ENCODE data around the gene SLC12A5. TPM values are rescaled to one million over a fixed set of nuclear protein-coding genes. Genes with fewer than 3 reads are reported as not detected.

SLC12A5 gene
- polyA plus RNA-seq, 2 of the 4 experiments (the other 2 are of a cell fraction): 3.0 to 10.8 TPM

GRCh38 chr20:46062151-46062550 is 33.1 kb downstream of the SLC12A5 start:
- TF ChIP-seq MAFK (IDR thresholded peaks at IDR 0.05; ENCODE audit: partially characterized antibody) (no peak), PHF8 (IDR thresholded peaks at IDR 0.05; ENCODE audit: borderline replicate concordance, low read depth) (no peak), FOSL2 (IDR thresholded peaks at IDR 0.05) (no peak), FOSL2 (CRISPR knock-in tag; IDR thresholded peaks at IDR 0.05) (no peak), KDM5A (IDR thresholded peaks at IDR 0.05) (no peak), NPAS2 (CRISPR knock-in tag; IDR thresholded peaks at IDR 0.05; ENCODE audit: borderline replicate concordance) (no peak), EHF (CRISPR knock-in tag; IDR thresholded peaks at IDR 0.05) (no peak), CTCF (IDR thresholded peaks at IDR 0.05) (no peak), POLR2AphosphoS2 (conservative IDR thresholded peaks at IDR 0.05; ENCODE audit: low read length) (no peak), POLR2A (IDR thresholded peaks at IDR 0.05; ENCODE audit: low read length) (no peak), ESRRA (IDR thresholded peaks at IDR 0.05; ENCODE audit: borderline replicate concordance, low read length) (no peak), EHMT2 (IDR thresholded peaks at IDR 0.05; ENCODE audit: low read depth) (no peak), BCL3 (IDR thresholded peaks at IDR 0.05) (no peak), MAX (IDR thresholded peaks at IDR 0.05) (no peak)
- ChIA-PET POLR2A (no interaction called here), CTCF (interaction anchor here (0.7 to 2.7 kb wide), 6 partner anchors 24 to 285 kb away, joined by 3 to 11 read pairs (median 3); no protein-coding TSS in a partner anchor)
- Histone ChIP-seq H3K4me1 (no peaks in the 10 kb centered on the region), H3K27ac (no peak overlapping the region), H3K4me2 (no peak overlapping the region), H3K9me3 (no peaks in the 10 kb centered on the region), H3K4me3 (no peak overlapping the region)
- DNase-seq (ENCODE audit: low read depth in 1 of 2, low spot score in 1 of 2) (no peak), ATAC-seq (no peak), FAIRE-seq (no peak)
- 77% methylated on average over 4 of the region's 4 CpGs for WGBS (ENCODE audit: missing lambda C conversion rate)

GRCh38 chr20:46062621-46063020 is 33.6 kb downstream of the SLC12A5 start:
- no peak for DNase-seq (ENCODE audit: low read depth in 1 of 2, low spot score in 1 of 2)
- CTCF ChIA-PET: interaction anchor here (0.7 to 2.7 kb wide), 2 partner anchors 40 to 113 kb away, joined by 3 to 11 read pairs; no protein-coding TSS in a partner anchor
- POLR2A ChIA-PET: no interaction called here
- Histone ChIP-seq H3K27ac (no peak overlapping the region), H3K4me1 (no peaks in the 10 kb centered on the region), H3K9me3 (no peaks in the 10 kb centered on the region), H3K4me3 (no peak overlapping the region), H3K4me2 (no peak overlapping the region)
- WGBS (ENCODE audit: missing lambda C conversion rate): 93% methylated on average over 12 of the region's 12 CpGs
- no peak for ATAC-seq
- no peak for TF ChIP-seq RCOR1 (IDR thresholded peaks at IDR 0.05; ENCODE audit: low read depth, low read length)
- TF ChIP-seq ZC3H11A (IDR thresholded peaks at IDR 0.05): no peak
- TF ChIP-seq JUN (IDR thresholded peaks at IDR 0.05): no peak
- no peak for TF ChIP-seq NPAS2 (CRISPR knock-in tag; IDR thresholded peaks at IDR 0.05; ENCODE audit: borderline replicate concordance)
- TF ChIP-seq FOSL2 (IDR thresholded peaks at IDR 0.05): no peak
- no peak for TF ChIP-seq FOSL2 (CRISPR knock-in tag; IDR thresholded peaks at IDR 0.05)
- no peak for TF ChIP-seq CBX8 (IDR thresholded peaks at IDR 0.05)
- no peak for TF ChIP-seq BHLHE40 (IDR thresholded peaks at IDR 0.05; ENCODE audit: low read depth, low read length)
- TF ChIP-seq BCL3 (IDR thresholded peaks at IDR 0.05): no peak
- TF ChIP-seq HOXB5 (CRISPR knock-in tag; IDR thresholded peaks at IDR 0.05): no peak
- no peak for TF ChIP-seq EP300 (IDR thresholded peaks at IDR 0.05)
- no peak for TF ChIP-seq RAD21 (conservative IDR thresholded peaks at IDR 0.05 in 1 of 2, IDR thresholded peaks at IDR 0.05 in 1 of 2)
- TF ChIP-seq SMC3 (IDR thresholded peaks at IDR 0.05): no peak
- TF ChIP-seq HOXB13 (CRISPR knock-in tag; IDR thresholded peaks at IDR 0.05; ENCODE audit: low read depth): no peak
- TF ChIP-seq ESRRA (IDR thresholded peaks at IDR 0.05; ENCODE audit: borderline replicate concordance, low read length): no peak
- TF ChIP-seq SREBF2 (IDR thresholded peaks at IDR 0.05): no peak
- TF ChIP-seq FOXS1 (CRISPR knock-in tag; IDR thresholded peaks at IDR 0.05): no peak
- no peak for TF ChIP-seq ZFP36 (IDR thresholded peaks at IDR 0.05; ENCODE audit: borderline replicate concordance, partially characterized antibody)
- TF ChIP-seq MAFK (IDR thresholded peaks at IDR 0.05; ENCODE audit: partially characterized antibody): no peak
- no peak for FAIRE-seq
